ENCODE results near the gene TACC3.

DNA sequence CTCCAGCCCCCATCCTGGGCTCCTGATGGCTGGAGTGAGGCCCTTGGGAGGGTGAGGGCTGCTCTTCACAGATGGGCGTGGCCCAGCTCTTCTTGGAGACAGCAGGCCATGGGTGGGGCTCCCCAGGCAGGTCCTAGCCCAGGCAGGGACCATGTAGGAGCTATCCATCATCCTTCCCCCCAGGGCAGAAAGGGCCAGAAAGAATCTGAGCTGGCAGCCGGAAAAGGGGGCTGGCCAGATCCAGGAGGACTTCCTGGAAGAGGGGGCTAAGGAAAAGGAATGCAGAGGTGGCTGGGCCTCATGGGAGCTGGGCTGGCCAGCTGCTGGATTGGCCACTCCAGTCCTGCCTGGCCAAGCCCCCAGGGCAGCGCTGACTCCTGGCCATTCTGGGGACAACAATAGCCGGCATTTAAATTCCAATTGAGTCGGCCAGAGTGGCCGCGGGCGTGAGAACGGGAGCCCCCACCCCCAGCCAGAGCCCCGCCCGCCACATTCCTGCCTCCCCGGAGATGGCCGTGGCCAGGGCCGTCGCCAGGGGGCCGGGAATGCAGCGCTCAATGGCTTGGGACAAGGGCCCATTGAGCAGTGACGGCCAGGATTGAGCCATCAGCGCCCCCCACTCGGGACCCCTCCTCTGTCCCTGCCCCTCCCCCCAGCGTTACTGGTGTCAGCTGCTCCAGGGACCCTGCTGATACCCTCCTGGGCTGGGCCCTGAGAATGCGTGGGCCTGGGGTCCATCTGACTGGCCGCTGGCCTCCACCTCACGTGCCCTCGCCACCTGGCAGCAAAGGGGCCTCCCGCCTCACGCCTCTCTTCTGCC lies 56.7 kb downstream of the TACC3 start:
- no peak for TF ChIP-seq POLR2A (IDR thresholded peaks at IDR 0.05)
- no peak for TF ChIP-seq EP300 (IDR thresholded peaks at IDR 0.05)
- TF ChIP-seq POLR2AphosphoS5 (IDR thresholded peaks at IDR 0.05) = no peak

Data from upper lobe of left lung (tissue), 4 donors.